Endometrium (tissue), 2 donors: ENCODE data around the gene PFDN2.

Experiments used
- FAIRE-seq: peaks from 2 replicates; lab custom pipeline; 2012; peaks lifted over from hg19 to GRCh38; lab: Jason Lieb, UNC
- donor health status: control.
- donor health status: control.

Gene PFDN2

DNA sequence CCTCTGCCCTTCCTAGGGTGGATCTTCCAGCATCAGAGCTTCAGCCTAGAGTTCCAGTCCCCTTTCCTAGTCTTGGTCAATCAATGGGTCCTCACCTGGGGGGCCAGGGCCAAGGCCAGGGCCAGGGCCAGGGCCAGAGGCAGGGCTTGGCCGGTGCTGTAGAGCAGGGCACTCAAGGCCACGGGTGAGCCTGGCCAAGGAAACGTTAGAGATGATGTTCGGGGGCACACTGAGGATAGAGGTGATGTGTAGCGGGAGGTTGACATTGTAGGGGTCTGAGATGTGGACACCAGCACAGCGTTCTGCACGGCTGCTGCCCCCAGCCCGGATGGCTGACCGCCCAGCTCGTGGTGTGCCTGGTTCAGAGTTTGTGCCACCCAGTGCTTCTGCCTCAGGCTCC lies 66.6 kb downstream of the PFDN2 start:
- FAIRE-seq, result no peak
